HG03159 (cell line): Measurements from ENCODE around the gene IL1R2.

Source experiments
- ATAC-seq: cut with Tn5 transposase; IDR thresholded peaks from one replicate; pipeline ENCODE4 v1.9.1; 2021; ENCODE audit warnings: mild to moderate bottlenecking, moderate library complexity; ENCODE audit not compliant: unreplicated experiment

Gene IL1R2

GRCh38 chr2:102034683-102035548 is 43.2 kb downstream of the IL1R2 start:
- ATAC-seq, result no peak

- ATAC-seq, result no peak
Measured at GRCh38 chr2:102037681-102038080, 45.9 kb downstream of the IL1R2 start.

GRCh38 chr2:102040229-102040628 is 48.5 kb downstream of the IL1R2 start:
- no peak for ATAC-seq

- no peak for ATAC-seq
Measured at GRCh38 chr2:102041351-102041750, 49.6 kb downstream of the IL1R2 start.

GRCh38 chr2:102042196-102043081 is 50.7 kb downstream of the IL1R2 start:
- ATAC-seq, result no peak

- no peak for ATAC-seq
Measured at GRCh38 chr2:102043560-102043959, 51.8 kb downstream of the IL1R2 start.

GRCh38 chr2:102044235-102044896 is 52.6 kb downstream of the IL1R2 start:
- ATAC-seq, result no peak

- no peak for ATAC-seq
Measured at GRCh38 chr2:102044967-102045489, 53.3 kb downstream of the IL1R2 start.

- ATAC-seq, result no peak
Measured at GRCh38 chr2:102045697-102046096, 53.9 kb downstream of the IL1R2 start.

GRCh38 chr2:102046135-102046986 is 54.6 kb downstream of the IL1R2 start:
- no peak for ATAC-seq

GRCh38 chr2:102048465-102048864 is 56.7 kb downstream of the IL1R2 start:
- no peak for ATAC-seq

GRCh38 chr2:102049756-102050443 is 58.1 kb downstream of the IL1R2 start:
- ATAC-seq, result no peak

GRCh38 chr2:102050854-102051391 is 59.2 kb downstream of the IL1R2 start:
- ATAC-seq, result no peak

GRCh38 chr2:102051692-102052277 is 60.0 kb downstream of the IL1R2 start:
- ATAC-seq, result no peak

GRCh38 chr2:102052365-102052764 is 60.6 kb downstream of the IL1R2 start:
- no peak for ATAC-seq

GRCh38 chr2:102053096-102053495 is 61.3 kb downstream of the IL1R2 start:
- ATAC-seq, result no peak

- ATAC-seq, result no peak
Measured at GRCh38 chr2:102055346-102055990, 63.7 kb downstream of the IL1R2 start.

- no peak for ATAC-seq
Measured at GRCh38 chr2:102056079-102056581, 64.4 kb downstream of the IL1R2 start.
